ENCODE measurements around the gene TMUB1.

DNA sequence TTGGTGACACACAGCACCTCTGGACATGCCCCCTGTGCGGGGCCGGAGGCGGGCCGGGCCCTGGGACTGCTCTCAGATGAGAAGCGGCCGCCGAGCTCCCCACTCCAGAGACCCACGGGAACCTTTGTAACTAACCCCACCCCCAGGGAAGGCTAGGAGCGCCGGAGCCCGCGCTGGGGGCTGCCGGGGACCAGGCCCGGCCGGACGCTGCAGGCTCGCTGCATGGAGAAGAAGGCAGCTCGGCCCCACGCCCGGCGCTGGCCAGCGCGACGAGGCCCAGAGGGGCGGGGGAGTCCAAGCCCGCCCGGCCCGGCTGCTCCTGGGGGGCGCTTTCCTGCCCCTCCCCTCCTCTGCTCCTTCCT, 39.5 kb upstream of the TMUB1 start:
- TF ChIP-seq CTCF (IDR thresholded peaks at IDR 0.05) (no peak), POLR2A (IDR thresholded peaks at IDR 0.05) (no peak)
